Osteocyte (in vitro differentiated cells): ENCODE measurements around the gene CAMSAP1. TPM values are rescaled to one million over a fixed set of nuclear protein-coding genes. Genes with fewer than 3 reads are reported as not detected.

Experiments used
- DNase-seq: peaks from one replicate; pipeline ENCODE4 v3.0.0; 2021; ENCODE audit warnings: mixed read lengths; ENCODE audit not compliant: unreplicated experiment; ENCODE audit errors: extremely low spot score
- H3K27ac Mint-ChIP-seq: one replicate; pipeline ENCODE4 v1.8.0; 2021; ENCODE audit warnings: mild to moderate bottlenecking, mixed read lengths; ENCODE audit not compliant: unreplicated experiment
- H3K27me3 Mint-ChIP-seq: one replicate; pipeline ENCODE4 v1.8.0; 2021; ENCODE audit warnings: mixed read lengths; ENCODE audit not compliant: unreplicated experiment
- H3K36me3 Mint-ChIP-seq: one replicate; pipeline ENCODE4 v1.8.0; 2021; ENCODE audit warnings: mixed read lengths; ENCODE audit not compliant: unreplicated experiment
- H3K4me1 Mint-ChIP-seq: one replicate; pipeline ENCODE4 v1.8.0; 2021; ENCODE audit warnings: mixed read lengths; ENCODE audit not compliant: unreplicated experiment
- H3K4me3 Mint-ChIP-seq: one replicate; pipeline ENCODE4 v1.8.0; 2021; ENCODE audit warnings: mild to moderate bottlenecking, moderate library complexity, mixed read lengths; ENCODE audit not compliant: unreplicated experiment
- H3K9me3 Mint-ChIP-seq: one replicate; pipeline ENCODE4 v1.8.0; 2021; ENCODE audit warnings: mixed read lengths; ENCODE audit not compliant: unreplicated experiment
- CTCF ChIP-seq: fragments of 200-600 bp; sonication (generic); IDR thresholded peaks from 2 replicates; pipeline ENCODE4 v1.5.0; 2021; ENCODE audit warnings: antibody characterized with exemption, mild to moderate bottlenecking, moderate library complexity
- total RNA-seq: library from RNA; stranded (reverse); gene quantifications from 2 replicates; pipeline ENCODE4 v1.2.1, GENCODE V29; 2021

CAMSAP1 gene
- total RNA-seq, 1 donor from 2014 or later: 34.4 TPM

GRCh38 chr9:135839516-135839915 is 67.8 kb downstream of the CAMSAP1 start:
- Mint-ChIP-seq H3K9me3 (peaks cover 7% of the 10 kb centered on the region), H3K27me3 (no peaks in the 10 kb centered on the region), H3K4me1 (no peaks in the 10 kb centered on the region), H3K36me3 (peaks cover 16% of the 10 kb centered on the region), H3K27ac (no peak overlapping the region), H3K4me3 (no peak overlapping the region)
- no peak for TF ChIP-seq CTCF
- no peak for DNase-seq

- H3K4me1 Mint-ChIP-seq: peaks cover 6% of the 10 kb centered on the region
- no peaks in the 10 kb centered on the region for H3K9me3 Mint-ChIP-seq
- H3K27me3 Mint-ChIP-seq: no peaks in the 10 kb centered on the region
- H3K27ac Mint-ChIP-seq: no peak overlapping the region
- peaks cover 2% of the 10 kb centered on the region for H3K36me3 Mint-ChIP-seq
- DNase-seq: no peak
- no peak for TF ChIP-seq CTCF
- H3K4me3 Mint-ChIP-seq: no peak overlapping the region
Observed at GRCh38 chr9:135835131-135835530, 72.2 kb downstream of the CAMSAP1 start.

DNA sequence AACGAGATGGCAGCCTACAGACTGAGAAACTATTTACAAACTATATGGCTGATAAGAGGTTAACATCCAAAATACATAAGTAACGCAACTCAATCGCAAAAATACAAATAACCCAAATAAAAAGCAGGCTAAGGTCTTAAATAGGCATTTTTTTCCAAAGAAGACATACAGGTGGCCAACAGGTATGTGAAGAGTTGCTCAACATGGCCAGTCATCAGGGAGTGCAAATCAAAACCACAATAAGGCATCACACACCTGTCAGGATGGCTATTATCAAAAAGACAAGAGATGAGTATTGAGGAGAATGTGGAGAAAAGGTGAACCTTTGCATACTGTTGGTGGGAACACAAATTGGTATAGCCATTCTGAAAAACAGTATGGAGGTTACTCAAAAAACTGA is 73.5 kb downstream of the CAMSAP1 start:
- peaks cover 7% of the 10 kb centered on the region for H3K4me1 Mint-ChIP-seq
- no peak overlapping the region for H3K4me3 Mint-ChIP-seq
- H3K27me3 Mint-ChIP-seq: no peaks in the 10 kb centered on the region
- no peak for DNase-seq
- H3K36me3 Mint-ChIP-seq: peaks cover 3% of the 10 kb centered on the region
- no peak for TF ChIP-seq CTCF
- H3K27ac Mint-ChIP-seq: no peak overlapping the region
- peaks cover under 1% of the 10 kb centered on the region for H3K9me3 Mint-ChIP-seq

GRCh38 chr9:135830496-135830895 is 76.8 kb downstream of the CAMSAP1 start:
- TF ChIP-seq CTCF: no peak
- H3K27me3 Mint-ChIP-seq: no peaks in the 10 kb centered on the region
- H3K4me1 Mint-ChIP-seq: peaks cover 7% of the 10 kb centered on the region
- H3K9me3 Mint-ChIP-seq: peaks cover 5% of the 10 kb centered on the region
- peak overlapping the region; percentile 5 for H3K27ac Mint-ChIP-seq
- H3K4me3 Mint-ChIP-seq: no peak overlapping the region
- no peak for DNase-seq
- H3K36me3 Mint-ChIP-seq: peaks cover 24% of the 10 kb centered on the region

DNA sequence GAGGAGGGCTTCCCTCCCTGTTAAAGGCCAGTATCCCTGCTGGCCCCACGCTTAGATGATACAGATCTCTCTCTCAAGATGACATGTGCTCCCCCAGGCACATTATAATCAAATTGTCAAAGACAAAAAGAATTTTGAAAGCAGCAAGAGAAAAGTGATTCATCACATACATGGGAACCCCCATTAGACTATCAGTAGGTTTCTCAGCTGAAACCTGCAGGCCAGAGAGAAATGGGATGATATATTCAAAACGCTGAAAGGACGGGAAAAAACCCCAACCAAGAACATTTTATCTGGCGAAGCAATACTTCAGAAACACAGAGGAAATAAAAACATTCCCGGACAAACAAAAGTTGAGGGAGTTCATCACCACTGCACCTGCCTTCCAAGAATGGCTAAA is 78.7 kb downstream of the CAMSAP1 start:
- no peak for TF ChIP-seq CTCF
- peaks cover 7% of the 10 kb centered on the region for H3K4me1 Mint-ChIP-seq

More for the DNA sequence above, 78.7 kb downstream of the CAMSAP1 start:
- H3K27ac Mint-ChIP-seq: no peak overlapping the region
- peaks cover 32% of the 10 kb centered on the region for H3K36me3 Mint-ChIP-seq
- no peak for DNase-seq
- no peak overlapping the region for H3K4me3 Mint-ChIP-seq
- H3K9me3 Mint-ChIP-seq: peaks cover 5% of the 10 kb centered on the region
- no peaks in the 10 kb centered on the region for H3K27me3 Mint-ChIP-seq
